UCSD-AML1 (cell line): ENCODE results near the gene PTPRB.

Experiments used
- DNase-seq: peaks from one replicate; lab custom pipeline; 2025; ENCODE audit not compliant: unreplicated experiment; lab: John Stamatoyannopoulos, UW

The PTPRB gene

GRCh38 chr12:70637303-70638085, at the start of gene PTPRB:
PTPRB (minus strand) TSS chr12:70637429; CDS start chr12:70637395, 34 bp downstream.
- DNase-seq, result no peak

DNA sequence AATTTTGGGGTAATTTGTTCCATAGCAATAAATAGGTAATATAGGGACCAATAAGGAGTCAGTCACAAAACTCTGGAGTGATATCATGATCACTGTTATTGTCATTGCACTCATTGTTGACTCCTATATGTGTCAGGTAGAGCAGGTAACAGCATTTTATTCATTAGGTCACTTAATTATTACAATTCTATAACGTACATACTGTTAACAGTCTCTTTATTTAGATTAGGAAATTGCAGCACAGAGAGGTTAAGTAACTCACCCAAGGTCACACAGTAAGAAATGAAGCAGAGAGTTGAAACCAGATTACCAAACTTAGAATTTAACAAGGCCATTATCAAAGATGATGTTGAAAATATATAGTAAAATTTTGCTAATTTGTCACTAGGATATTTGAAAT, 49.7 kb upstream of the PTPRB start:
- DNase-seq, result no peak

DNA sequence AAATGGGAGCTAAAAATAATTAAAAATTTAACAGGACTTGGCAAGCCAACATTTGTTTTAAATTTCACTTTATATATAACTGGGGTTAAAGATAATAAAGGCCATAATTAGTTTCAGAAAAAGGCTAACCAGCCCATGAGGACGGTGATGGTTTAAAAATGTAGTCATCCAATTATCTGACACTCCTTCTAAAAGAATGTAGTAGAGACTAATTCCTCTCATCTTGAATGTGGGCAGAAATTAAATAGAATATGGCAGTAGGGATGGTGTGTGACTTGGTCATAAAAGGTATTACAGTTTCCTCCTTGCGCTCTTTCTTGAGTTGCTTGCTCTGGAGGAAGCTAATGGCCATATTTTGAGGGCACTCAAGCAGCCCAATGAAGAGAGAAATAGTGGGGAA, 49.1 kb upstream of the PTPRB start:
- DNase-seq, result no peak

GRCh38 chr12:70683976-70684375, 46.7 kb upstream of the PTPRB start:
- DNase-seq, result no peak

GRCh38 chr12:70671698-70672097, 34.5 kb upstream of the PTPRB start:
- DNase-seq, result no peak

GRCh38 chr12:70670948-70671347, 33.7 kb upstream of the PTPRB start:
- DNase-seq, result no peak

DNA sequence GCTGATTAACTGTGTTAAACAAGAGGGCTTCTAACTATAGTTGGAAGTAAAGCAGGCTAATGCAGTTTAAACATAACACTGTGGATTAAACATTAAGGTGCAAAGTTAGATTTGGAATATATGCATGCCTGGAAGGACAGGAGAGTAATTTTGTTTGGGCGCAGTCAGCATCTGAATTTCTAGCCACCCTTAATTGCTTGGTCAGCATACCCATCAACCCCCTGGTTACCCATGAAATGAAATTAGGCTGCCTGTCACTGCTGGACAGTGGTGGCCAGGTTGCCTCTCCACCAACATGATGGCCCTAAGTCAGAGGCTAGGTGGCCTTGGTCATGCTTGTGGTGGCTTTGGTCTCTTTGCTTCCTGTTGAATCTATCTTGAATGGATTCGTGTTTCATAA, 30.0 kb upstream of the PTPRB start:
- no peak for DNase-seq

DNA sequence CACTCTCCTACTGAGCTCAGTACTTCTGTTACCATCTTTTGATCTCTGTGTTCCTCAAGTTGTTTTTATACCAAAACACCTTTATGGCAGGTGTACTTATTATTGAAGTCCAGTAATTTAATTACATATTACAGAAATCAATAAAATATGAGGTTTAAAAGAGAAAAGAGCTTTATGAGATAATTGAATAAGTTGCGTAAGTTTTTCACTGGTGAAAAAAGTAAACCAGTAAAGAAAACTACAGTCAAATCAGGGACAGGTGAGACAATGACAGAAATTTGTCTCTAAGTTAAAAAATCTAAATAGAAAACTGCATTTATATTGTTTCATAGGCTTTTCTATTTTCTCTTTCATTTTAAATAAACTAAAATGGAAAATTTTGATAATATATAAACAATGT, 29.1 kb upstream of the PTPRB start:
- DNase-seq, result no peak

GRCh38 chr12:70664465-70664881, 27.2 kb upstream of the PTPRB start:
- DNase-seq, result no peak

DNA sequence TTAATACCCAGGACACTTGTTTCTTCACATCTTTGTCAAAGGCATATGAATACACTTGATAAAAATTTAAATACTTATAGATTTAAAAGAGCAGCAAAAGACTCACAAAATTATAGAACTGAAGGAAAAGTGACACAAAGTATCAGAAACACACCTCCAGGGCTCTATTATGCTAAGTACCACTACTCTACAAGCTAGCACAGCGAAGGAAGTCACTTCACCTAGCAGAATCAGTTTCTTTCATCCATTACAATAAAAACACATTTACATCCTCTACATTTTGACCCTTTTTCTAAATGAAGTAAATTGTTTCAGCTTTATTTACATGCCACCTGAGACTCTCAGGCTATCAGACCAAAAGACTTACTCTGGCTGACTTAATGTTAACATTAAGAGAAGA, 26.6 kb upstream of the PTPRB start:
- DNase-seq, result no peak

DNA sequence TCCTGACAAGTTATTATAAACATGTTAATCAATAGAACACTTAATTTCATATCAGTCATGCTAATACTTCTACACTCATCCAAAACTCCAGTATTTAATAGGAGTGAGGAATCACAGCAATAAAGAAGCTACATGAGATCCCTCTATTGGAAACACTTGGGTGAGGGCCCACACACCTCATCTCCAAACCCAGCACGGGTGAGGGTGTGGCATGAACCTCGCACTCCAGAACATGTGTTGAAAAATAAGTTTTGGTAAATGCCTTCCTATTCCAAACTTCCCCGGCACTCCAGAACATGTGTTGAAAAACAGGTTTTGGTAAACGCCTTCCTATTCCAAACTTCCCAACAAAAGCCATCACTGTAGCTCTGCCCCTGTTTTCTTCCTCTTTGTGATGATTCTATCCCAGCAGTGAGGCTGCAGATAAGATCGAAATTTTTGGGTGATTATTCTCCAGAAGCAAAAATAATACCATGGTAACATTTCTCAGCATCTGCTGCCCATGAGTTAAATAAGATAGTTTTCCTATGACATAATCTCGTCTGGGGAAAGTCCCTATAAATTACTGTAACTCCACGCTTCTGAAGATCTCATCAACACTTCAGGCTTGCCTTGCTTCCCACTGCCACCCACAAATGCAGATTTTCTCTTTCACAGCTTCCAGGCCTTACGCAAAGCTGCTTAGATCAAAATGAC, 24.4 kb upstream of the PTPRB start:
- DNase-seq, result no peak

DNA sequence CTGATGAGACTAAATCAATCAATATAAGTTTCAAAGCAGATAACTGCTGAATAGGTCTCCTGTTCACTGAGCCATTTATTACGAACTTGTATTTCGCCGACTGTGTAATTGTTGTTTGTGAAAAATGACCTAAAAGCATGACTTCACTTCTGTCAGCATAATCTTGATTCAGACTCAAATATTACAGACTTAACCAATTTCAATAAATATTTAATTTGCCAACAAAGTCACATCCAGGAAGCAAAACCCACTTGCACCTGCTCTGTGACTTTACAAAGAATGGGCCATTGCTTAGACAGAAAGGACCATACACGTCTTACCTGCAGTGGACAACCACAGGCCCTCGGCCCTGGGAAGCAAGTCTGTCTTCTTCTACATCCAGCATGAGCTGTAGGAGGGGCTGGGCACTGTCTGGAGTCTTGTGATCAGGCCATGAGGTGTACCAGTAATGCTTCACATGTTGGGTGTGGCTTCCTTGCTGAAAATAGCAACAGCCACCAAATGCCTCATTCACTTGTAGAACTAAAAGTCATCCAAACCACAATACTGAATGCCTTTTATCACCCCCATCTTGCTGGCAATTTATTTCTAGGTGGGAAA, 23.5 kb upstream of the PTPRB start:
- peak; percentile 17 for DNase-seq

DNA sequence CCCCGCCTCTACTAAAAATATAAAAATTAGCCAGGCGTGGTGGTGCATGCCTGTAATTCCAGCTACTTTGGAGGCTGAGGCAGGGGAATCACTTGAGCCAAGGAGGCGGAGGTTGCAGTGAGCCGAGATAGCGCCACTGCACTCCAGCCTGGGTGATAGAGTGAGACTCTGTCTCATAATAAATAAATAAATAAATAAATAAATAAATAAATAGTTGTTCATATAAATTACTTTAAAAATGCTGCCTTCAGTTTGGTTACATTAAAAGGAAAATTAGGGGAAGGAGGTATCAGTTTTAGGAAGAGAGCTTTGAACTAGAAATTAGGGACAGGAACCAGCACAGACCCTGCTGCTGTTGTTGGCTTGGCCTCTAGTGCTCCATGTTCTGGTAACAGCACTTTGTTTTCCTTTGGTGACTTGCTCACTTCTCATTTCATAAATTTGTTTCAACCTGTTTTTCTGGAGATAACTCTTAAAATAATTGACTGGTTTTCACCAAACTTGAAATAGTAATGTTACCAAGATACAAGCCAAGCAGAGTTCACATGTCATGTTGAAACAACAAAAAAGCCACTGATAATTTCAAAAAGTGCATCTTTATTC, 22.9 kb upstream of the PTPRB start:
- no peak for DNase-seq

DNA sequence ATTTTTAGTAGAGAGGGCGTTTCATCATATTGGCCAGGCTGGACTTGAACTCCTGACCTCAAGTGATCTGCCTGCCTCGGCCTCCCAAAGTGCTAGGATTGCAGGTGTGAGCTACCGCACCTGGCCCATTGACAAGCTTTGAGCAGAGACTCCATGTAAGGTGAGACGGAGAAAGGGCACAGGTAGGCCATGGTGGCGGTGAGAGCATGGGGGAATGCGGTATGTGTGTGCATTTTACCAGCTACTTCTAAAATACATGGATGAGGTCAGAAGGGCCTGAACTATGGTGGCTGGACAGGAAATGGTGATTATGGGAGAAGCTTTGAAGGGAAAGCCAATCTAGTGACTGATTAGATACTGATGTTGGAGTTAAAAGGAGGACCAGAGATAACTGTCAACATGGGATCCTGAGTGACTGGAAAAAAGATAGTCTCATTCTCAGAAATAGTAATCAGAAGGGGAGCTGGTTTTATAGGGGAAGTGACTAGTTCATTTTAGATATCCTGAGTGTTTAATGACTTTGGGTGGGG, 21.9 kb upstream of the PTPRB start:
- no peak for DNase-seq

GRCh38 chr12:70657616-70658286, 20.5 kb upstream of the PTPRB start:
- DNase-seq, result no peak

DNA sequence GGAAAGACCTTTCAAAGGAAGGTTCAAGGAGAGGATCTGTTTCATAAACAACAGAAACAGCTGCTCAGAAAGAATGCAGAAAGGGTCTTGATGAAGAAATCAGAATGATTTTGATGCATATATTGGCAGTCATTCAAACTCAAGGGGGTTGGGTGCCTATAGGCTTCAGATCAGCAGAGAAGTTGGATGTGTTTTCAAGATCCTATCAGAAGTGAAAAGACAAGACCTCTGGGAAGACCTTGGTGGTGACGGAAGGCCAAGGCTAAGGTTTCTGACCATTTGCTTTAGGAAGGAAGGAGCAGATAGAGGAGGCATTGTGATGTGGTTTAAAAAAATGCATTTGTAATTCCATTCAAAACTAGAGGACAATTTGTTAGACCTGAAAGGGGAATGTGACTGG, 15.2 kb upstream of the PTPRB start:
- no peak for DNase-seq

- no peak for DNase-seq
Measured at GRCh38 chr12:70648831-70649230, 11.6 kb upstream of the PTPRB start.

DNA sequence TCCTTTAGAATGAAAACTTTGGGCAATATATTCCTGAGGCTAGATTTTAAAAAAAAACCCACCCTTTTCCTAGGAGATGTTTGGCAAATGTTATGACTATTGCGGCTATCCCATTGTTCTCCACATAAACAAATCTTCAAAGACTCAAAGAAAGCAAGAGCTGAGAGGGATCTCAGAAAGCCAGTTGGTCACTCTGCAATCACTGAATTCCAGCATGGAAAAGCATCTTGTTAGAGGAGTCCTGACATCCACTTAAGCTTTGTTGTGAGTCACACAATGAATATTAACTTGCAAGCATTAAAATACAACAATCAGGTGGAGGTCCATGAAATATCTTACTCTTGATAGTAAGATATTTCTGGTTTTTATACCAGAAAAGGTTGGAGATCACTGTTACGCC, 11.0 kb upstream of the PTPRB start:
- no peak for DNase-seq

GRCh38 chr12:70646850-70647249, 9.6 kb upstream of the PTPRB start:
- no peak for DNase-seq

DNA sequence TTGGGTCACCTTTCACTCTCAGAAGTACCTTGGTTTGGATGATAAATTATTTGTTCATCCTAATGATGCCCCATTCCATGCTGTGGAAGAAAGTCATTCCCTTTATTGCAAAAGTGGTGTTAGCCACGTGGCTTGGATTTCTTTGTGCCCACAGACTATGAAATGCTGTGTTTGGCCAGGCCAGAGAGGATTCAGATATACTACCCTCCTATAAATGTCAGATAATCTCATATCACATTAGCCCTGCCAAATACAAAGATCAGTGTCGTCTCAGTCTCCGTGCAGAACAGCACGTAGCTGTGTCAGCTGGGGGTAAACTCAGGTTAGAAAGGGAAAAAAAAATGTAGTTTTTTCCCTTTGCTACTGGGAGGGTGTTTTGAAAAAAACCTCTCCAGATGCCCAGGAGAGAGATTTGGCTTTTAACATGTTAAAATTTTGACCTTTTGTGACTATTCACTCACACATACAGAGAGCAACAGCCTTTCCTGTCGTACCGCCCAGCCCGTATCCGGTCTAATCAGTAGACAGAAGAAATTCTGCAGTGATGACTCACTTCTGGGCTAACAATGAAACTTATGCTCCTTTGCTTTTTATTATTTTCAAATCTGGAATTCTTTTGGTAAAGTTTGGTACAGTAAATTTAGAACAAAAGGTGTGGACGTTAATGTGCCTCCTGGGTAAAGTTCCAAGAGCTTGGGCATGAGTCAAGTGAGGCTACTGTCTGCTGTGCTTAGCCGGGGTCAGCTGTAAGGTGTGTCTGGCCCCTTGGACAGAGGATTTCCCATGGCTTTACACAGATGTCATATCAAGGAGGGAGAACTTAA, 8.5 kb upstream of the PTPRB start:
- peak; percentile 42 for DNase-seq
